AG09319 (cell line): Measurements from ENCODE around the gene UQCR10.
"Not testable (repeated sequence)": the region's sequence is repeated elsewhere in the genome, so short reads cannot be mapped to it uniquely, and the experiment has no call there.

Experiments
- DNase-seq: peaks from one replicate; pipeline ENCODE4 v3.0.0-alpha.2; 2010; ENCODE audit warnings: low read depth; ENCODE audit errors: extremely low read depth
- TF ChIP-seq, protein P1 (sequence below): IDR thresholded peaks from 2 replicates; pipeline ENCODE4 v1.5.1; 2011; ENCODE audit warnings: low read depth, mild to moderate bottlenecking, inconsistent platforms, low read length, moderate library complexity

UQCR10 gene

DNA sequence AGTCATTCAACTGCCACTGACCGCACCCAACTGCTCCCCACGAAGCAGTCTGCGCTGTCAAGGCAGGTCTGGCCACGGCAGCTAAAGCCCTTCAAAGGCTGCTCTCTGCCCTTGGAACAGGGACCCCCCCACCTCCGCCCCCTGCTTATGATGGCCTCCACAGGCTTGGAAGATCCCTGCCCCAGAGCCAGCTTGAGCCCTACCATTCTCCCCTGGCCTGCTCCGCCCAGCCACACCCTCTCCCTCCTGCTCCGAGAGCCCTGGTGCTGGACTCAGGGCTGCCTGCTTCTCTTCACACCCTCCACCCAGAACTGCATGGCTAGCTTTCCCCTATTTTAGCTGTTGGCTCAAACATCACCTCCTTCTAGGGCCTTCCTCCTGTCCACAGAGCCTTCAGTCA, 19.3 kb upstream of the UQCR10 start:
- DNase-seq: no peak
- TF ChIP-seq, protein P1, sequence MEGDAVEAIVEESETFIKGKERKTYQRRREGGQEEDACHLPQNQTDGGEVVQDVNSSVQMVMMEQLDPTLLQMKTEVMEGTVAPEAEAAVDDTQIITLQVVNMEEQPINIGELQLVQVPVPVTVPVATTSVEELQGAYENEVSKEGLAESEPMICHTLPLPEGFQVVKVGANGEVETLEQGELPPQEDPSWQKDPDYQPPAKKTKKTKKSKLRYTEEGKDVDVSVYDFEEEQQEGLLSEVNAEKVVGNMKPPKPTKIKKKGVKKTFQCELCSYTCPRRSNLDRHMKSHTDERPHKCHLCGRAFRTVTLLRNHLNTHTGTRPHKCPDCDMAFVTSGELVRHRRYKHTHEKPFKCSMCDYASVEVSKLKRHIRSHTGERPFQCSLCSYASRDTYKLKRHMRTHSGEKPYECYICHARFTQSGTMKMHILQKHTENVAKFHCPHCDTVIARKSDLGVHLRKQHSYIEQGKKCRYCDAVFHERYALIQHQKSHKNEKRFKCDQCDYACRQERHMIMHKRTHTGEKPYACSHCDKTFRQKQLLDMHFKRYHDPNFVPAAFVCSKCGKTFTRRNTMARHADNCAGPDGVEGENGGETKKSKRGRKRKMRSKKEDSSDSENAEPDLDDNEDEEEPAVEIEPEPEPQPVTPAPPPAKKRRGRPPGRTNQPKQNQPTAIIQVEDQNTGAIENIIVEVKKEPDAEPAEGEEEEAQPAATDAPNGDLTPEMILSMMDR: no peak

DNA sequence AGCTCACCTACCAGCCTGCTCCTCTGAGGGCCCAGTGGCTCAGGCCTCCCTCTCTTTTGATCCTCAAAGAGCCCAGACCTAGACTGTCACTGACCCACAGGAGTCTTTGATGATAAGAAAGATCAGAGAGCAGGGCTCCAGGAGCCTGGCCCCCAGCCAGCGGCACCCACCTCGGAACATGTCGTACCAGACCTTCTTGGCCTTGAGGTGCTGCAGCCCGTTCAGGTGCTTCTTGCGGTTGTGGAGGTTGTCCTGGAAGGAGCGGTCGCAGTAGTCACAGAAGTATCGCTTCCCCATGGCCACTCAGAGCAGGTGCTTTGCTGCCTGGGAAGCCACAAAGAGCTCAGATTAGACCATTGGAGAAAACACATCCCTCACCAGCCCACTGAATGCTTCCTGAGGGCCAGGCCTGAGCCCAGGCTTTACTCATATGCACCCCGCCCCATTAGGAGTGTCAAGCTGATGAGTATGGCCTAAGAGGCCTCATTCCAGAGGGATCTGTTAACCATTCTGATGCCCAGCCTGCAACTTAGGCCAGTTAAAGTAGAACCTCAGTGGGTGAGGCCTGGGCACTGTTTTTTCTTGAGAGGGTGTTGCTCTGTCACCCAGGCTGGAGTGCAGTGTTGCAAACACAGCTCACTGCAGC, 18.8 kb upstream of the UQCR10 start:
- DNase-seq: no peak
- TF ChIP-seq, protein P1: no peak

DNA sequence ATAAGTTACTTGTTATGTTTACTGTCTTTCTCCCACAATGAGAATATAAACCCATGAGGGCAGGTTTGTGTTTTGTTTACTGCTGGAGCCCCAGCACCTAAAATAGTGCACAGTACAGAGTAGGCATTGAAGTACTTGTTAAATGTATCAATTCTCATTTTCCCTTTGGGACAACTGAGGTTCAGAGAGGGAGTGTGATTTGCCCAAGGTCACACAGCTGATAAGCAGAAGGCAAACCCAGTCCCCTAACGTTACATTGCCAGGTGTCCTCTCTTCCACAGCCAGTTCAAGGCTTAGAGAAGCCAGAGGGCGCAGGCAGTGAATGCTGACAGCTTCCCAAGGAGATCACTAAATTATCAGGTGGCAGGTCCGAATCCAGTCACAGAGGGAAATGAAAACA, 17.1 kb upstream of the UQCR10 start:
- TF ChIP-seq, protein P1: no peak
- no peak for DNase-seq

DNA sequence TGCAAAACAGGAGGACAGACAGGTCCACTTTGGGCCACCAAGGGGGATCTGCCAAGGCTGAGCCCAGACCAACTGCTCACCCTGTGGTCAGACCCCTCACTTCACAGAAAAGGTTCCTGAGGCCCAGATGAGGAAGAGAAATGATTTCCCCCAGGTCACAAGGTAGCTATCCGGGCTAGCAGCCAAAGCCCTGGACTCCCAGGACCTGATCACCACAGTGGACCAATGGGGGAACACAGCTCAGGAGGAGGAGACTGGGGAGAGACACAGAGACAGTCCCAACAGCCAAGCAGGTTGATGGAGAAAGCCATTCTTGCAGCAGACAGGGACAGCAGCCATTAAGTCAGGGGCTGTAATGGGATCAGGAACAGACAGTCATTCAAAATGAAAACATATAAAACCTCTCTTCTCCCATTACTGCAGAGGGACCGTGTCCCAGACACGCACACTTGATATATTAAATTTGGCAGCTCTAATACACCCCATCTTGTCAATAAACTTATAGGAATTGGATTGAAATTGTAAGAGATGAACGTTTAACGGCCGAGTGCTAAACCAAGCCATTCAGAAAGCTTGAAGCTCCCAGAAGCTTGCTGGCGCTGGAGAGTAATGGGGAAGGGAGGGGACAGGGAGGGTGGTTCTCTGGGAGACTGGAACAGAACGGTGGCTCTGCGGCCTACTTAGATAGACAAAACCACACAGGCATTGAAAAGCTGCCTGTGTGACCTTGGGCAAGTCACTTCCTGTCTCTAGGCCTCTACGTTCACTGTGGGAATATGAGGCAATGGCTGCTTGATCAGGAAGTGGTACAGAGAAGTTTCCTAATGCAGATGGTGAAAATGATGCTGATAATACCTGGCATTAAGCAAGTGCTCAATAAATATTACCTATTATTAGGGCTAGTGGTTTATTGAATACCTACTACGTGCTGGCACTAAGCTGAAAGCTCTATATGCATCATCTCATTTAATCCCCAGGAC, 16.3 kb upstream of the UQCR10 start:
- no peak for DNase-seq
- TF ChIP-seq, protein P1: no peak

DNA sequence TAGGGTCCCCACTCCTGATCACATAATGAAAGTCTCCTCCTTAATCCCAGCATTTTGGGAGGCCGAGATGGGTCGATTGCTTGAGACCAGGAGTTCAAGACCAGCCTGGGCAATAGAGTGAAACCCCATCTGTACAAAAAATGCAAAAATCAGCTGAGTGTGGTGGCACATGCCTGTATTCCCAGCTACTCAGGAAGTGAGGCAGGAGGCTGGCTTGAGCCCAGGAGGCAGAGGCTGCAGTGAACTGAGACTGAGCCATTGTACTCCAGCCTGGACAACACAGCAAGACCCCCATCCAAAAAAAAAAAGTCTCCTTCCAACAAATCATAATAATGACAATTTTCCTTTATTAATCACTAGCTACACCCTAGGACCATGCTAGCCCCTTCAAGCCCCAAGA, 15.5 kb upstream of the UQCR10 start:
- TF ChIP-seq, protein P1: no peak
- DNase-seq: no peak

DNA sequence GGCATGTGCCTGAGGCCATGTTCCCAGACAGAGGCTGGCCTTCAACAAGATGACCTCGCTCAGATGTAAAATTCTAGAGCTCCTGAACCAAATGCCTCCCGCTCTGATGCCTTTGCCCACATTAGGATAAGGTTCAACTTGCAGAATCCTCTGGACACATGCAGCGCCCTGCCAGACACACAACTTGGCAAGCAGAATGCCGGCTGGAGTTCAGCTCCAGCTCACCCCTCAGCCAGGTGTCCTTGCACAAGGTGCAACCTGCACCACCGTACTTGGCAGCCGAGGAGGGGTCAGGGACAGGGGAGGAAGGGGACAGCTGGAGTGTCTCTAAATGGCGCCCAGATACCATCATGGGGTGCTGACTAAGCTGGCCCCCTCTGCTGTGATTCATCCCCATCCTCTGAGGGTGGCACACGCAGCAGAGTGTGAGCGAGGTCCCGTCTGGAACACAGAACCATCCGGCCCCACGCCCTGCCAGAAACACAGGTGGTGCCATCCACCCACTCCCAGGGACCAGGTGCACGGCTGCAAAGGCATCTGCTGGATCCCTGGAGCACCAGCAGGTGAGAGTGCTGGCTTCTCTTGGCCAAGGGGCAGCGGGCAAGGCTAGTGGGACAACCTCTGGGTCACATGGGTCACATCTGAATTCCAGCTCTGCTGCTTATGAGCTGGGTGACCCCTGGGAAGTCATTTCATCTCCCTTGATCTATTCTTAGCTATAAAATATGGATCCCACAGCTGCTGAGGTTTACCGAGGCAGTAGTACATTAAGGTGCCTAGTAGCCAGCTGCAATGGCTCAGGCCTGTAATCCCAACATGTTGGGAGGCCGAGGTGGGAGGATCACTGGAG, 13.1 kb upstream of the UQCR10 start:
- TF ChIP-seq, protein P1: no peak
- DNase-seq: no peak

DNA sequence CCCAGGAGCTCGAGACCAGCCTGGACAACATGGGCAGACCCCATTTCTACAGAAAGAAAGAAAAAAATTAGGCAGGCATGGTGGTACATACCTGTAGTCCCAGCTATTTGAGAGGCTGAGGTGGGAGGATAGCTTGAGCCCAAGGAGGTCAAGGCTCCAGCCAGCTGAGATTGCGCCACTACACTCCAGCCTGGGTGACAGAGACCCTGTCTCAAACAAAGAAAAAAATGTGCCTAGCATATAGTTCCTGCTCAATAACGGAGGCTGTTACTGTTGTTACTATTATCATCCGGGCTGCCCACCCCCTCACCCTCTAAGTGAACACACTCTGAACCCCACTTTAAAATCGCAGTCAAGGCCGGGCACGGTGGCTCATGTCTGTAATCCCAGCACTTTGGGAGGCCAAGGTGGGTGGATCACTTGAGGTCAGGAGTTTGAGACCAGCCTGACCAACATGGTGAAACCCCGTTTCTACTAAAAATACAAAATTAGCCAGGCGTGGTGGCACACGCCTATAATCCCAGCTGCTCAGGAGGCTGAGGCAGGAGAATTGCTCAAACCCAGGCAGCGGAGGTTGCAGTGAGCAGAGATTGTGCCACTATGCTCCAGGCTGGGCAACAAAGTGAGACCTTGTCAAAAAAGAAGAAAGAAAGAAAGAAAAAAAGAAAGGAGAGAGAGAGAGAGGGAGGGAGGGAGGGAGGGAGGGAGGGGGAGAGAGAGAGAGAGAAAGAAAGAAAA, 12.3 kb upstream of the UQCR10 start:
- DNase-seq: not testable (repeated sequence)
